H1 (cell line): ENCODE measurements around the gene VPS35L. TPM values are rescaled to one million over a fixed set of nuclear protein-coding genes. Genes with fewer than 3 reads are reported as not detected.

Source experiments
- CTCF ChIA-PET: fragments of 300-600 bp; sonication (Branson Sonifier 250); formaldehyde crosslinking; loops from one replicate; lab custom pipeline; 2021; ENCODE audit not compliant: partially characterized antibody; lab: Charles Lee
- POLR2A ChIA-PET: fragments of 300-600 bp; sonication (Branson Sonifier 250); formaldehyde crosslinking; loops from one replicate; lab custom pipeline; 2021; ENCODE audit warnings: inconsistent platforms; ENCODE audit not compliant: partially characterized antibody; lab: Charles Lee
- DNase-seq, 2 experiments: peaks; one replicate each; pipeline versions ENCODE4 v3.0.0 to v3.0.0-alpha.2; 2010 to 2022; ENCODE audit warnings: low spot score in 2 of 2, low read depth in 1 of 2, mixed read lengths in 1 of 2
- FAIRE-seq: peaks from 2 replicates; lab custom pipeline; 2011; peaks lifted over from hg19 to GRCh38; lab: Jason Lieb, UNC
- H2AFZ ChIP-seq: 2 replicates; pipeline ENCODE4 v1.8.1; 2012; ENCODE audit warnings: low read length, inconsistent platforms
- H2AK5ac ChIP-seq: 2 replicates; pipeline ENCODE4 v1.6.1; 2013; ENCODE audit warnings: low read depth, low read length
- H2BK120ac ChIP-seq: replicated peaks from 2 replicates; pipeline ENCODE3; 2013; ENCODE audit warnings: low read depth, low read length, inconsistent platforms
- H2BK12ac ChIP-seq: 2 replicates; pipeline ENCODE4 v1.6.1; 2013; ENCODE audit warnings: low read depth, low read length
- H2BK15ac ChIP-seq: 2 replicates; pipeline ENCODE4 v1.6.1; 2013; ENCODE audit warnings: low read length
- H2BK20ac ChIP-seq: 2 replicates; pipeline ENCODE4 v1.6.1; 2013; ENCODE audit warnings: low read length
- H2BK5ac ChIP-seq: 2 replicates; pipeline ENCODE4 v1.6.1; 2013; ENCODE audit warnings: low read depth, low read length
- H3K14ac ChIP-seq: 2 replicates; pipeline ENCODE4 v1.6.1; 2013; ENCODE audit warnings: inconsistent platforms; ENCODE audit not compliant: insufficient read length
- H3K18ac ChIP-seq: 2 replicates; pipeline ENCODE4 v1.6.1; 2013; ENCODE audit warnings: low read length; ENCODE audit errors: extremely low read depth
- H3K23ac ChIP-seq: 2 replicates; pipeline ENCODE4 v1.6.1; 2013; ENCODE audit warnings: inconsistent platforms; ENCODE audit not compliant: insufficient read length
- H3K23me2 ChIP-seq: 2 replicates; pipeline ENCODE4 v1.6.1; 2013; ENCODE audit warnings: low read depth, low read length
- H3K27ac ChIP-seq: 2 replicates; pipeline ENCODE4 v1.6.1; 2011; ENCODE audit warnings: low read depth, low read length, inconsistent platforms
- H3K27me3 ChIP-seq, 4 experiments: replicated peaks in 1 of 4; 1 replicate in 1 of 4; 2 replicates in 3 of 4; pipeline versions ENCODE4 v1.6.1 to v1.8.1; 2011 to 2013; ENCODE audit warnings: low read length in 3 of 4, mild to moderate bottlenecking in 3 of 4, inconsistent platforms in 2 of 4, mixed read lengths in 2 of 4, moderate library complexity in 1 of 4; ENCODE audit not compliant: control insufficient read depth in 3 of 4, insufficient read depth in 3 of 4; ENCODE audit errors: extremely low read depth in 1 of 4
- H3K36me3 ChIP-seq, 4 experiments: 2 replicates each; pipeline versions ENCODE4 v1.6.1 to v1.8.1; 2011 to 2013; ENCODE audit warnings: mild to moderate bottlenecking in 4 of 4, low read length in 3 of 4, moderate library complexity in 2 of 4, control low read depth in 1 of 4, inconsistent platforms in 1 of 4; ENCODE audit not compliant: insufficient read depth in 4 of 4, control insufficient read depth in 2 of 4
- H3K4ac ChIP-seq: replicated peaks from 2 replicates; pipeline ENCODE3; 2013; ENCODE audit warnings: low read length, low read depth, mixed read lengths, inconsistent platforms; ENCODE audit not compliant: insufficient read length
- H3K4me1 ChIP-seq, 4 experiments: replicated peaks in 1 of 4; 1 replicate in 1 of 4; 2 replicates in 3 of 4; pipeline versions ENCODE4 v1.6.1 to v1.8.1; 2011 to 2013; ENCODE audit warnings: low read length in 3 of 4, inconsistent platforms in 2 of 4, mixed read lengths in 1 of 4; ENCODE audit not compliant: insufficient read depth in 4 of 4, control insufficient read depth in 3 of 4
- H3K4me2 ChIP-seq, 2 experiments: 2 replicates each; pipeline versions ENCODE4 v1.6.1 to v1.8.1; 2011 to 2013; ENCODE audit warnings: low read depth in 2 of 2, low read length in 2 of 2, control low read depth in 1 of 2, inconsistent platforms in 1 of 2, mild to moderate bottlenecking in 1 of 2; ENCODE audit not compliant: insufficient read depth in 1 of 2
- H3K4me3 ChIP-seq, 4 experiments: fragments of 200-600, 300-600 bp in 1 of 4; sonication (generic), shearing (Covaris generic), sonication (Bioruptor Twin) in 1 of 4; 2 replicates each; pipeline versions ENCODE4 v1.5.1 to v1.8.1; 2011 to 2016; ENCODE audit warnings: low read length in 4 of 4, low read depth in 3 of 4, control low read depth in 2 of 4, inconsistent platforms in 2 of 4, mild to moderate bottlenecking in 2 of 4, mixed read lengths in 1 of 4, moderate library complexity in 1 of 4; ENCODE audit not compliant: insufficient read depth in 2 of 4; ENCODE audit errors: extremely low read depth in 1 of 4
- H3K56ac ChIP-seq: replicated peaks from 2 replicates; pipeline ENCODE3; 2013; ENCODE audit warnings: low read depth, mild to moderate bottlenecking, mixed read lengths, low read length, inconsistent platforms; ENCODE audit not compliant: insufficient read length
- H3K79me1 ChIP-seq: 2 replicates; pipeline ENCODE4 v1.6.1; 2013; ENCODE audit warnings: low read depth, low read length, control low read depth
- H3K79me2 ChIP-seq, 2 experiments: 2 replicates each; pipeline versions ENCODE4 v1.6.1 to v1.8.1; 2012 to 2013; ENCODE audit warnings: low read length in 2 of 2, mild to moderate bottlenecking in 2 of 2, inconsistent platforms in 1 of 2; ENCODE audit not compliant: insufficient read depth in 2 of 2, control insufficient read depth in 1 of 2
- H3K9ac ChIP-seq, 4 experiments: replicated peaks in 1 of 4; 1 replicate in 1 of 4; 2 replicates in 3 of 4; pipeline versions ENCODE4 v1.6.1 to v1.8.1; 2011 to 2013; ENCODE audit warnings: low read depth in 3 of 4, low read length in 3 of 4, control low read depth in 2 of 4, mild to moderate bottlenecking in 2 of 4, moderate library complexity in 2 of 4, inconsistent platforms in 1 of 4; ENCODE audit errors: extremely low read depth in 1 of 4
- H3K9me3 ChIP-seq, 2 experiments: 2 replicates each; pipeline versions ENCODE4 v1.6.1 to v1.8.1; 2012 to 2013; ENCODE audit warnings: mild to moderate bottlenecking in 2 of 2, moderate library complexity in 2 of 2, control low read depth in 1 of 2, inconsistent platforms in 1 of 2, low read depth in 1 of 2, low read length in 1 of 2, mixed read lengths in 1 of 2; ENCODE audit not compliant: insufficient read depth in 2 of 2
- H4K20me1 ChIP-seq, 2 experiments: replicated peaks in 1 of 2; 2 replicates each; pipeline versions ENCODE3 to v1.8.1; 2011 to 2013; ENCODE audit warnings: inconsistent platforms in 2 of 2, low read length in 2 of 2, mild to moderate bottlenecking in 1 of 2; ENCODE audit not compliant: insufficient read depth in 2 of 2, control insufficient read depth in 1 of 2
- H4K5ac ChIP-seq: 2 replicates; pipeline ENCODE4 v1.6.1; 2013; ENCODE audit warnings: low read length, low read depth, mixed read lengths, inconsistent platforms; ENCODE audit not compliant: insufficient read length
- H4K8ac ChIP-seq: 2 replicates; pipeline ENCODE4 v1.8.0; 2013; ENCODE audit warnings: mild to moderate bottlenecking, moderate library complexity, low read length, inconsistent platforms; ENCODE audit not compliant: insufficient read depth; ENCODE audit errors: extremely low read depth
- H4K91ac ChIP-seq: replicated peaks from 2 replicates; pipeline ENCODE3; 2013; ENCODE audit warnings: low read length, mixed read lengths, inconsistent platforms; ENCODE audit not compliant: insufficient read length
- CREB1 ChIP-seq: IDR thresholded peaks from 2 replicates; pipeline ENCODE4 v1.6.1; 2012; ENCODE audit warnings: inconsistent platforms
- KDM5A ChIP-seq: fragments of 200-600 bp; IDR thresholded peaks from 2 replicates; pipeline ENCODE4 v1.7.1; 2012; ENCODE audit warnings: mild to moderate bottlenecking, low read length, inconsistent platforms, mixed read lengths
- NANOG ChIP-seq: IDR thresholded peaks from 2 replicates; pipeline ENCODE4 v1.6.1; 2011; ENCODE audit warnings: low read length, low read depth, mild to moderate bottlenecking, inconsistent platforms; ENCODE audit not compliant: insufficient read depth, poor library complexity, severe bottlenecking
- POU5F1 ChIP-seq: IDR thresholded peaks from 2 replicates; pipeline ENCODE4 v1.6.1; 2011; ENCODE audit warnings: low read depth, mild to moderate bottlenecking, low read length, moderate library complexity
- RAD21 ChIP-seq, 2 experiments: IDR thresholded peaks in 1 of 2; conservative IDR thresholded peaks in 1 of 2; 2 replicates each; pipeline ENCODE4 v1.6.1; 2011; ENCODE audit warnings: low read depth in 2 of 2, low read length in 2 of 2, improper control_type of control experiment in 1 of 2, inconsistent platforms in 1 of 2, mild to moderate bottlenecking in 1 of 2, moderate library complexity in 1 of 2
- SIX5 ChIP-seq: IDR thresholded peaks from 2 replicates; pipeline ENCODE4 v1.6.1; 2011; ENCODE audit warnings: mild to moderate bottlenecking, low read depth, low read length
- SRF ChIP-seq: IDR thresholded peaks from 2 replicates; pipeline ENCODE4 v1.6.1; 2011; ENCODE audit warnings: mild to moderate bottlenecking, low read depth, low read length, moderate library complexity
- YY1 ChIP-seq: IDR thresholded peaks from 2 replicates; pipeline ENCODE4 v1.6.1; 2011; ENCODE audit warnings: low read depth, mild to moderate bottlenecking, low read length
- WGBS, 2 experiments: shearing (Covaris generic) in 1 of 2; methylation state at CpG; one replicate each; pipeline versions ENCODE4 v1.1.6 to v1.1.7; 2013 to 2015; ENCODE audit warnings: low lambda C conversion rate in 2 of 2, mixed read lengths in 2 of 2, inconsistent platforms in 1 of 2, low coverage in 1 of 2, missing lambda C conversion rate in 1 of 2; ENCODE audit not compliant: insufficient replicate concordance in 2 of 2, insufficient coverage in 1 of 2, insufficient read length in 1 of 2; ENCODE audit errors: extremely low coverage in 1 of 2, missing lambda C conversion rate in 1 of 2; 5-methylcytosine and 5-hydroxymethylcytosine counted together
- polyA plus RNA-seq, 7 experiments: library from polyadenylated mRNA; depleted of rRNA in 3 of 7; stranded (reverse) in 5 of 7; unstranded in 2 of 7; fragments of >200 nt in 5 of 7; fragments of 200-250 nt in 2 of 7; gene quantifications; 1 replicate in 5 of 7; 2 replicates in 1 of 7; 4 replicates in 1 of 7; pipeline versions ENCODE4 v1.2.1 to v1.2.3, GENCODE V29; 2011 to 2013; ENCODE audit warnings: missing spikeins in 2 of 7, mixed read lengths in 2 of 7
- total RNA-seq: library from RNA; stranded (reverse); fragmentation: NEBNext Ultra II Directional; extraction: Animal tissue kit (Norgen Biotek cat#: 25700); gene quantifications from 2 replicates; pipeline ENCODE4 v1.2.1, GENCODE V29; 2021
- TF ChIP-seq, protein P1 (sequence below): IDR thresholded peaks from 2 replicates; pipeline ENCODE4 v1.6.1; 2012; ENCODE audit warnings: inconsistent platforms
- TF ChIP-seq, protein P2 (sequence below), 3 experiments: IDR thresholded peaks; 1 replicate in 2 of 3; 2 replicates in 1 of 3; pipeline versions ENCODE4 v1.5.1 to v1.6.1; 2011; ENCODE audit warnings: low read length in 3 of 3, mild to moderate bottlenecking in 3 of 3, inconsistent platforms in 2 of 3, low read depth in 1 of 3, moderate library complexity in 1 of 3; ENCODE audit not compliant: insufficient read depth in 1 of 3; ENCODE audit errors: control extremely low read depth in 1 of 3

The VPS35L gene
- total and polyA plus RNA-seq, 2 of the 8 experiments (the other 6 are each of a cell fraction or from before 2014, with no cell fraction given) = 31.5 to 57.1 TPM

DNA sequence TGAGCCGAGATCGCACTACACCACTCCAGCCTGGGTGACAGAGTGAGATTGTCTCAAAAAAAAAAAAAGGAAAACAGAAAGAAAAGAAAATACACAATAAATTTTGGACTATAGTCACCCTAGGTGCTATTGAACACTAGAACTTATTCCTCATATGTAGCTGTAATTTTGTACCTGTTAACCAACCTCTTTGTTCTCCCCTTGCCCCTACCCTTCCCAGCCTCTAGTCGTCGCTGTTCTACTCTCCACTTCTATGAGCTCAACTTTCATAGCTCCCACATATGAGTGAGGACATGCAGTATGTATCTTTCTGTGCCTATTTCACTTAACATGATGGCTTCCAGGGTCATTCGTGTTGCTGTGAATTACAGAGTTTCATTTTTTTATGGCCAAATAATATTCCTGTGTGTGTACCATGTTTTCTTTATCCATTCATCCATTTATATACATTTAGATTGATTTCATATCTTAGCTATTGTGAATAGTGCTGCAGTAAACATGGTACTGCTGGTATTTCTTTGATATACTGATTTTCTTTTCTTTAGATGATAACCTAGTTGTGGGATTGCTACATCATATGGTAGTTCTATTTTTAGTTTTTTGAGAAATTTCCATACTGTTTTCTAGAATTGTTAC, 28.3 kb downstream of the VPS35L start:
- CTCF ChIA-PET = interaction anchor here (0.6 to 7.2 kb wide), 34 partner anchors 9 to 404 kb away, joined by 3 to 91 read pairs (median 4); no protein-coding TSS in a partner anchor
- TF ChIP-seq, protein P1, sequence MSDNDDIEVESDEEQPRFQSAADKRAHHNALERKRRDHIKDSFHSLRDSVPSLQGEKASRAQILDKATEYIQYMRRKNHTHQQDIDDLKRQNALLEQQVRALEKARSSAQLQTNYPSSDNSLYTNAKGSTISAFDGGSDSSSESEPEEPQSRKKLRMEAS = no peak
- peak; percentile 51 to 64; a peak in 3 of 4 replicates for TF ChIP-seq RAD21 (IDR thresholded peaks at IDR 0.05 in 1 of 2, conservative IDR thresholded peaks at IDR 0.05 in 1 of 2; ENCODE audit: low read depth in 2 of 2, low read length in 2 of 2)
- TF ChIP-seq, protein P2, sequence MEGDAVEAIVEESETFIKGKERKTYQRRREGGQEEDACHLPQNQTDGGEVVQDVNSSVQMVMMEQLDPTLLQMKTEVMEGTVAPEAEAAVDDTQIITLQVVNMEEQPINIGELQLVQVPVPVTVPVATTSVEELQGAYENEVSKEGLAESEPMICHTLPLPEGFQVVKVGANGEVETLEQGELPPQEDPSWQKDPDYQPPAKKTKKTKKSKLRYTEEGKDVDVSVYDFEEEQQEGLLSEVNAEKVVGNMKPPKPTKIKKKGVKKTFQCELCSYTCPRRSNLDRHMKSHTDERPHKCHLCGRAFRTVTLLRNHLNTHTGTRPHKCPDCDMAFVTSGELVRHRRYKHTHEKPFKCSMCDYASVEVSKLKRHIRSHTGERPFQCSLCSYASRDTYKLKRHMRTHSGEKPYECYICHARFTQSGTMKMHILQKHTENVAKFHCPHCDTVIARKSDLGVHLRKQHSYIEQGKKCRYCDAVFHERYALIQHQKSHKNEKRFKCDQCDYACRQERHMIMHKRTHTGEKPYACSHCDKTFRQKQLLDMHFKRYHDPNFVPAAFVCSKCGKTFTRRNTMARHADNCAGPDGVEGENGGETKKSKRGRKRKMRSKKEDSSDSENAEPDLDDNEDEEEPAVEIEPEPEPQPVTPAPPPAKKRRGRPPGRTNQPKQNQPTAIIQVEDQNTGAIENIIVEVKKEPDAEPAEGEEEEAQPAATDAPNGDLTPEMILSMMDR (IDR thresholded peaks at IDR 0.05; ENCODE audit: control extremely low read depth in 1 of 3, insufficient read depth in 1 of 3, low read depth in 1 of 3, low read length in 3 of 3) = peak; percentile 27 to 87 (median 53)
- no peak for TF ChIP-seq YY1
- no peak for TF ChIP-seq POU5F1
- TF ChIP-seq KDM5A = no peak
- no peak for TF ChIP-seq CREB1
- TF ChIP-seq SRF = no peak
- TF ChIP-seq SIX5 = no peak
- TF ChIP-seq NANOG = no peak

More for the DNA sequence above, 28.3 kb downstream of the VPS35L start:
- Histone ChIP-seq H2AK5ac (no peak overlapping the region), H3K27ac (no peak overlapping the region), H4K20me1 (no peaks in the 10 kb centered on the region), H3K4me2 (no peak overlapping the region), H3K14ac (no peak overlapping the region), H3K9ac (no peak overlapping the region), H3K36me3 (peaks cover 9 to 38% (median 29%) of the 10 kb centered on the region in 4 experiments), H4K91ac (no peak overlapping the region), H3K4ac (no peak overlapping the region), H2BK20ac (no peak overlapping the region), H3K79me1 (no peaks in the 10 kb centered on the region), H2BK12ac (no peak overlapping the region), H3K23ac (no peak overlapping the region), H3K56ac (no peak overlapping the region), H3K4me3 (no peak overlapping the region), H2BK15ac (no peak overlapping the region), H4K8ac (no peak overlapping the region), H2BK120ac (no peak overlapping the region), H3K27me3 (no peaks in the 10 kb centered on the region), H2AFZ (no peak overlapping the region), H3K9me3 (peaks cover 4 to 8% of the 10 kb centered on the region in 2 experiments; a peak in 2 of 4 replicates), H3K79me2 (no peaks in the 10 kb centered on the region), H3K18ac (no peak overlapping the region), H4K5ac (no peak overlapping the region), H2BK5ac (no peak overlapping the region), H3K23me2 (no peaks in the 10 kb centered on the region), H3K4me1 (no peaks in the 10 kb centered on the region)
- DNase-seq (no peak), FAIRE-seq (peak; percentile 76)
- POLR2A ChIA-PET = interaction anchor here (1.0 kb wide), 1 partner anchor 128 kb away, joined by 3 read pairs; no protein-coding TSS in a partner anchor
- WGBS, 2 experiments = 48% methylated on average over 5 of the region's 5 CpGs; no CpG with 5 or more reads in 1 of the 2 experiments
